Stomach (tissue), 9 donors: ENCODE results near the gene NYAP2. TPM values are rescaled to one million over a fixed set of nuclear protein-coding genes. Genes with fewer than 3 reads are reported as not detected.

Source experiments
- DNase-seq, 2 donors: peaks; one replicate each; pipeline versions ENCODE4 v3.0.0 to v3.0.0-alpha.2; 2013 to 2019
- H3K27ac ChIP-seq, 5 donors: fragments of 200-600 bp in 4 of 5; sonication (generic) in 4 of 5; one replicate each; pipeline ENCODE4 v1.5.1; 2013 to 2019; ENCODE audit warnings: mild to moderate bottlenecking in 1 of 5, moderate library complexity in 1 of 5
- H3K27me3 ChIP-seq, 3 donors: fragments of 200-600 bp; sonication (generic); one replicate each; pipeline ENCODE4 v1.5.1; 2017 to 2019; ENCODE audit warnings: mixed run types in 1 of 3
- H3K36me3 ChIP-seq, 4 donors: fragments of 200-600 bp; sonication (generic); 1 replicate in 3 of 4; 2 replicates in 1 of 4; pipeline ENCODE4 v1.5.1; 2016 to 2019
- H3K4me1 ChIP-seq, 4 donors: fragments of 200-600 bp; sonication (generic); one replicate each; pipeline ENCODE4 v1.5.1; 2016 to 2019
- H3K4me3 ChIP-seq, 4 donors: fragments of 200-600 bp; sonication (generic) in 3 of 4; one replicate each; pipeline ENCODE4 v1.5.1; 2016 to 2019; ENCODE audit warnings: mild to moderate bottlenecking in 1 of 4
- H3K9me3 ChIP-seq, 4 donors: fragments of 200-600 bp; sonication (generic); one replicate each; pipeline ENCODE4 v1.5.1; 2016 to 2019
- CTCF ChIP-seq, 7 experiments: fragments of 450-650 bp in 4 of 7; fragments of 200-600 bp in 3 of 7; sonication (generic) in 3 of 7; IDR thresholded peaks; one replicate each; pipeline ENCODE4 v1.5.1; 2016 to 2019; ENCODE audit warnings: antibody characterized with exemption in 7 of 7, control low read depth in 2 of 7, mild to moderate bottlenecking in 1 of 7
- EP300 ChIP-seq: sonication (generic); formaldehyde crosslinking; IDR thresholded peaks from one replicate; pipeline ENCODE4 v1.6.1; 2017; ENCODE audit warnings: antibody characterized with exemption
- POLR2A ChIP-seq, 4 donors: fragments of 450-650 bp; IDR thresholded peaks; one replicate each; pipeline ENCODE4 v1.6.1; 2016; ENCODE audit warnings: antibody characterized with exemption in 4 of 4, control low read depth in 2 of 4, mild to moderate bottlenecking in 1 of 4, moderate library complexity in 1 of 4
- POLR2AphosphoS5 ChIP-seq, 3 donors: sonication (generic); formaldehyde crosslinking; IDR thresholded peaks; one replicate each; pipeline ENCODE4 v1.6.1; 2016; ENCODE audit warnings: antibody characterized with exemption in 3 of 3
- WGBS, 5 donors: extraction: QIAGEN DNeasy Blood & Tissue Kit in 3 of 5; methylation state at CpG; one replicate each; pipeline versions ENCODE4 v1.1.5 to v1.1.7; 2013 to 2018; 5-methylcytosine and 5-hydroxymethylcytosine counted together
- intact Hi-C: fragments of 100-400 bp; cut with DNase I; formaldehyde crosslinking; loops from one replicate; pipeline ENCODE4 v1.15.1; 2023; ENCODE audit warnings: low total_unique reads
- polyA plus RNA-seq, 3 donors: library from polyadenylated mRNA; stranded (reverse); fragments of 200-250 nt; gene quantifications; one replicate each; pipeline ENCODE4 v1.2.3, GENCODE V29; 2013
- total RNA-seq, 5 donors: library from RNA; depleted of rRNA; stranded (reverse); fragments of >200 nt; gene quantifications; one replicate each; pipeline versions ENCODE4 v1.1.0 to v1.2.3, GENCODE V29; 2014 to 2016
- donor health status: healthy with polysubstance abuse.
- donor health status: Bipolar disorder and iron deficiency.
- donor health status: healthy.

NYAP2 gene
- total and polyA plus RNA-seq, 8 donors: under 0.01 to 0.18 (median 0.03) TPM; not detected in 5

- intact Hi-C loops: no loop called here
- WGBS, 5 donors: 58 to 89% (median 85%) methylated on average over 1 of the region's 1 CpG
Observed at GRCh38 chr2:225636558-225636957, 237.0 kb downstream of the NYAP2 start.

GRCh38 chr2:225637259-225637658, 237.7 kb downstream of the NYAP2 start:
- 17 to 55% (median 31%) methylated on average over 7 of the region's 7 CpGs for WGBS, 5 donors
- no peak overlapping the region for H3K27ac ChIP-seq
- DNase-seq: peak in 1 of 2 donors; percentile 12
- no peaks in the 10 kb centered on the region for H3K4me1 ChIP-seq
- no peaks in the 10 kb centered on the region for H3K9me3 ChIP-seq
- intact Hi-C loops: no loop called here
- H3K36me3 ChIP-seq: no peaks in the 10 kb centered on the region
- H3K27me3 ChIP-seq: no peaks in the 10 kb centered on the region
- TF ChIP-seq POLR2A (IDR thresholded peaks at IDR 0.05): no peak
- no peak for TF ChIP-seq EP300
- no peak for TF ChIP-seq CTCF (IDR thresholded peaks at IDR 0.05)
- no peak for TF ChIP-seq POLR2AphosphoS5 (IDR thresholded peaks at IDR 0.05)
- no peak overlapping the region for H3K4me3 ChIP-seq

More at GRCh38 chr2:225636558-225636957, 237.0 kb downstream of the NYAP2 start:
- no peak for DNase-seq
- H3K27ac ChIP-seq: no peak overlapping the region
- no peaks in the 10 kb centered on the region for H3K27me3 ChIP-seq
- H3K36me3 ChIP-seq: no peaks in the 10 kb centered on the region
- TF ChIP-seq EP300 (no peak), POLR2AphosphoS5 (IDR thresholded peaks at IDR 0.05) (no peak), POLR2A (IDR thresholded peaks at IDR 0.05) (no peak), CTCF (IDR thresholded peaks at IDR 0.05) (no peak)
- H3K4me3 ChIP-seq: no peak overlapping the region
- H3K4me1 ChIP-seq: no peaks in the 10 kb centered on the region
- no peaks in the 10 kb centered on the region for H3K9me3 ChIP-seq

GRCh38 chr2:225640550-225640949, 241.0 kb downstream of the NYAP2 start:
- no peak for DNase-seq
- Histone ChIP-seq H3K36me3 (no peaks in the 10 kb centered on the region), H3K27ac (no peak overlapping the region), H3K4me3 (no peak overlapping the region), H3K4me1 (no peaks in the 10 kb centered on the region), H3K9me3 (peaks cover 0 to 3% (median 0%) of the 10 kb centered on the region in 4 donors), H3K27me3 (no peaks in the 10 kb centered on the region)
- 84 to 93% (median 92%) methylated on average over 3 of the region's 3 CpGs for WGBS, 5 donors
- intact Hi-C loops: no loop called here
- TF ChIP-seq POLR2AphosphoS5 (IDR thresholded peaks at IDR 0.05) (no peak), POLR2A (IDR thresholded peaks at IDR 0.05) (no peak), EP300 (no peak), CTCF (IDR thresholded peaks at IDR 0.05) (no peak)

- H3K27me3 ChIP-seq: peaks cover 0 to 7% (median 0%) of the 10 kb centered on the region in 3 donors
- WGBS, 5 donors: 56 to 71% (median 64%) methylated on average over 4 of the region's 4 CpGs
- TF ChIP-seq POLR2AphosphoS5 (IDR thresholded peaks at IDR 0.05) (no peak), POLR2A (IDR thresholded peaks at IDR 0.05) (no peak), EP300 (no peak), CTCF (IDR thresholded peaks at IDR 0.05) (no peak)
- intact Hi-C loops: no loop called here
- no peaks in the 10 kb centered on the region for H3K4me1 ChIP-seq
- no peak overlapping the region for H3K27ac ChIP-seq
- H3K36me3 ChIP-seq: no peaks in the 10 kb centered on the region
- peaks cover 0 to 3% (median 0%) of the 10 kb centered on the region in 4 donors for H3K9me3 ChIP-seq
- DNase-seq: no peak
- H3K4me3 ChIP-seq: no peak overlapping the region
Observed at GRCh38 chr2:225649274-225649673, 249.8 kb downstream of the NYAP2 start.
